ENCODE data around the gene GPR179.

DNA sequence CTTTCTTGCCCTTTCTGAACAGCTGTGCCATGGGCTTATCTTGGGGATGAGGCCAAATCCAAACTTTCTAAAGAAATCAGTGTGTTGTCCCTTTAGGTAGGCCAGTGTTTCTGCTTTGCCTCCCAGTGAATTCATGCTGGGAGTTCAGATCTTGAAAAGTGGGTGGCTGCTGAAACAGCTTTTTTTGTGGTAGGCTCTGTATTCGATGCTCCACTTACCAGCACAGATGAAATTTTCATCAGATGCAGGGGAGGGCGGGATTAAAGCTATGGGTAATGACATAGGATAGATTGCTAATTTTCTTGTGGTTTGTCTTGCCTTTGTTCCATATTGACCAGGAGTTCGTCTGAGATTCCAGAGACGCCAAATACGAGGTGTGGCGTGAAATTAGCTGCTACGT lies 10.7 kb upstream of the GPR179 start:
- no peak for TF ChIP-seq POLR2A (IDR thresholded peaks at IDR 0.05)
- TF ChIP-seq CTCF (IDR thresholded peaks at IDR 0.05): no peak
- TF ChIP-seq POLR2AphosphoS5 (IDR thresholded peaks at IDR 0.05; ENCODE audit: insufficient read depth in 1 of 2, low read depth in 1 of 2): no peak

All from vagina (tissue), 2 donors.